Fibroblast of peridontal ligament (primary cell): ENCODE results near the gene UBL5.

Experiments used
- DNase-seq: peaks from one replicate; pipeline ENCODE4 v3.0.0-alpha.2; 2010; ENCODE audit errors: extremely low read depth

Gene UBL5

GRCh38 chr19:9854282-9854846 is 26.6 kb downstream of the UBL5 start:
- no peak for DNase-seq

DNA sequence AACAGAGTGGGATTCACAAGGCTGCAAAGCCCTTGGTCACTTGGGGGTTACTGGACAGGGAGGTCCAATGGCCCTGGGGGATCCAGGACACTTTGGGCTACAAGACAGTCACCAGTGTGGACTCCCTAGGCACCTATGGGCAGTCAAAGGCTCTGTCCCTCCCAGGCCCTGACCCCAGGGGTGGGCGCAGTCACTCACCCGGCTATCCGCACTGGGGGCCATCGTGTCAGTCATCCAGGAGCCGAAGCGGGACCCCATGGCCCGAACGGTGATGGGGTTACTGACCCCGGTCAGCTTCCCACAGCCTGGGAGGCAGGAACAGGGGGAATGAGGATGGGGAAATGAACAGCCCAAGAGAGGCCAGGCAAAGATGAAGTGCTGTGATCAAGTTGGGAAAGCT is 28.9 kb downstream of the UBL5 start:
- DNase-seq = no peak

- no peak for DNase-seq
Measured at GRCh38 chr19:9857076-9857721, 29.5 kb downstream of the UBL5 start.

DNA sequence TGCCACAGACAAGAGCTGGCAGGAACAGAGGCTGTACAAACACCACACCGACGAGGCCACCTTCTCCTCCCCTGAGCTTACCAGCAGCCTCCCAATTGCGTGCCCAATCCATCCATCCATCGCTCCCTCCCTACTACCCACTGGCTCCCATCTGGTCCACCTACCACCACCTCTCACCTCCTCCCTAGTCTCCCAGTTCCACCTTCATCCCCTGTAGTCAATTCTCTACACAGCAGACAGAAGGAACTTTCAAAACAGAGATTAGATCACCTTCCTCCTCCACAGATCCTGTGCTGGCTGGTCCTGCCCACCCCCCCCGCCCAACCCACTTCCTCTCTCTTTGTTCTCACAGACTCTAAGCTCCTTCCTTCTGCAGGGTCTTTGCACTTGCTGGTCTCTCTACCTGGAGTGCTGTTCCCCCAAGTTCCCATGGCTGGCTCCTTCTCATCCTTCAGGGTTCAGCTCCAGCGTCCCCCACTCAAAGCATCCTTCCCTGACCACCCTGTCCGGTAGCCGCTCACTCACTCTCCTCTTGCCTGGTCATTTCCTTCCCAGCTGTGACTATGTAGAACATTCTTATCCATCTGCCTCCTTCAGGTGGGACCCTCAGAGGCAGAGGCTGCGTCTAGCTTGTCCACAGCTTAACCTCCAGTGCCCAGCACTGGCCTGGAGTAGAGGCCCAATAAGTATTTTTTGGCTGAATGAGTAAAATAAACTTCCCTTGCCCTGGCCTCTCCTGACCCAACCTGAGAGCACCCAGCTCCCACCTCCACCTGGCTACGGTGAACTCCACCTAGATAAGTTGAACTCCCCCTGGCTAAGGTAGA is 30.4 kb downstream of the UBL5 start:
- DNase-seq = no peak

- DNase-seq = no peak
Measured at GRCh38 chr19:9858766-9859165, 31.0 kb downstream of the UBL5 start.

DNA sequence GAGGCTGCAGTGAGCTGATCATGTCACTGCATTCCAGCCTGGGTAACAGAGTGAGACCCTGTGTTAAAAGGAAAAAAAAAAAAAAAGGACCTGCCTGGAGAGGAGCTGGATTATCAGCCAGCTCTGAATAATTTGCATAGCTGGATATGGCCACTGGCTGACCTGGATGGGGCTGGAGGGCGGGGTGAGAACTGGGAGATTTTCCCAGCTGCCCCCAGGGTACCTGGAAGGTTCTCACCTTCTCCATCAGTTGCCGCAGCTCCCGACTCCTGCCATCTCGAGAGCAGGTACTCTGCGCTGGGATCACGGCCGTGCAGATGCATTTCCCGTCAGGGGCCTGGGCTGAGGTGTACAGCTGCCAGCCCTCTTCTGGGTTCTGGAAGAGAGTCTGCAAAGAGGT is 32.7 kb downstream of the UBL5 start:
- no peak for DNase-seq

DNA sequence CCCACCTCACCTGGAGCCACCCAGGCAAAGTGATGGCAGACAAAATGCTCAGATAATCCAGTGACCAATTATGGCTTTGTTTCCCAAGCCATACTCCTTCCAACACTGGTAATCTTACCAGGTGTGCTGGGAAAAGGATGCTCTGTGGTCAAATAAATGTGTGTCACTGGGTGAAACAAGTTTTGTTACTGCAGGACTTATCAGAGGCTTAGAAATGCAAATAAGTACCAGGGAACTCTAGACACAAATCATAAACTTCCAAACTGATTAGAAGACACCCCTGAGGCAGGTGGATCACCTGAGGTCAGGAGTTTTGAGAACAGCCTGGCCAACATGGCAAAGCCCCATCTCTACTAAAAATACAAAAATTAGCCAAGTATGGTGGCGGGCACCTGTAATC is 33.8 kb downstream of the UBL5 start:
- no peak for DNase-seq

GRCh38 chr19:9862938-9863337 is 35.2 kb downstream of the UBL5 start:
- DNase-seq = no peak

- DNase-seq = no peak
Measured at GRCh38 chr19:9863759-9864158, 36.0 kb downstream of the UBL5 start.

DNA sequence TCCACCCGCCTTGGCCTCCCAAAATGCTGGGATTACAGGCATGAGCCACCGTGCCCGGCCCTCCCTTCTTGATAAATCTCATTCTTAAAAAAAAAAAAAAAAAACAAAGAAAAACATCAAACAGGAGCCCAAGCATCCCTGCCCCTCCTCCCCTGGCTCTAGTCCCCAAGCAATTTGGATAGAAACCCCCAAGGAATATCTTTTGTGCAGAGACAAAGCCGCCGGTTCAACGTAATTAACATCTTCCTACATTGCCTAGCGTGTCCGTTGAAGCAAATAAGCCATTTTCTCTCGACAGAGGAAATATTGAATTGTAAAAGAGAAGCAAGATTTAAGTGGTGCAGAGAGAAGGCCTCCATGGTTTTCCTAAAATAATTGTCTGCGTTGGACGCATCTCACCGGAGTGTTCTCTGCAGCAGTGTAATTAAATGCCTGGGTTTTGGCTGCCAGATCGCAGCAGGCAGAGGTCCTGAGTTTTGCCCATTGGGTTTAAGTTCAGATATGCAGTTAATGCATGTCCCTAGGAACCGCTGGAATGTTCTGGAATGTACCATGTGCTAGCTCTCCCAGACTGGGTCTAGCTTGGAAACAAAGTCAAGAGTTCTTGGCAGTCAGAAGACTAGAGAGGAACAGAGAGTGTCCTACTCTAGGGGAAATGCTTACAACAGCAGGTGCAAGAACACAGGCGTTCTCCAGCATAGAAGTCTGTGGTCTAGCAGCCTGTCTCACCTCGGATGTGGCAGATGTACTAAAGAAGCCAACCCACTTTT is 38.2 kb downstream of the UBL5 start:
- DNase-seq = peak; percentile 10

GRCh38 chr19:9868983-9869617 is 41.4 kb downstream of the UBL5 start:
- no peak for DNase-seq

GRCh38 chr19:9871626-9872338 is 44.1 kb downstream of the UBL5 start:
- DNase-seq = no peak

GRCh38 chr19:9872618-9873242 is 45.0 kb downstream of the UBL5 start:
- no peak for DNase-seq

DNA sequence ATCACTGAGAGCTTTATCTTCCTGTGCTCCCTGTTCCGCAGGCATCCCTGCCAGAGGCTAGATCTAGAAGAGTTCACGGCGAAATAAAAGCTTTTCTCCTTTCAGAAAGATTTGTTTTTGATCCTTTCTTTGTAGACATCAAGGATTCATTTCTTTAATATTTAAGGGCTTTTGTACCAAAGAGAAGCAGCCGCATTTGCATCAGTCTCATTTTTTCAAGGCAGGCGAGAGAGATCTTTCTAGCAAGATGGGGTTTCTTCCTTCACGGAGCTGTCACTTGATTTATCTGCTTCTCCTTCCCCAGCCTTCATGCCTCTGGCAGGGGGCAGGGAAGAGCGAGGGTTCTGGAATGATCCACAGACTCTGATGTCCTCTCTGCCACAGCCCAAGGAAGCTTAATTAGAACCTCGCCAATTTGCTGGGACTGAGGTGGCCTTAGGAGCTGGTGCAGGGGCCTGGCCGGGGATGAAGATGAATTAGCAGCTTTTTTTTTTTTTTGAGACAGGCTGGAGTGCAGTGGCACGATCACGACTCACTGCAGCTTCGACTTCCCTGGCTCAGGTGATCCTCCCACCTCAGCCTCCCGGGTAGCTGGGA is 47.4 kb downstream of the UBL5 start:
- no peak for DNase-seq

- DNase-seq = no peak
Measured at GRCh38 chr19:9875796-9876195, 48.1 kb downstream of the UBL5 start.

DNA sequence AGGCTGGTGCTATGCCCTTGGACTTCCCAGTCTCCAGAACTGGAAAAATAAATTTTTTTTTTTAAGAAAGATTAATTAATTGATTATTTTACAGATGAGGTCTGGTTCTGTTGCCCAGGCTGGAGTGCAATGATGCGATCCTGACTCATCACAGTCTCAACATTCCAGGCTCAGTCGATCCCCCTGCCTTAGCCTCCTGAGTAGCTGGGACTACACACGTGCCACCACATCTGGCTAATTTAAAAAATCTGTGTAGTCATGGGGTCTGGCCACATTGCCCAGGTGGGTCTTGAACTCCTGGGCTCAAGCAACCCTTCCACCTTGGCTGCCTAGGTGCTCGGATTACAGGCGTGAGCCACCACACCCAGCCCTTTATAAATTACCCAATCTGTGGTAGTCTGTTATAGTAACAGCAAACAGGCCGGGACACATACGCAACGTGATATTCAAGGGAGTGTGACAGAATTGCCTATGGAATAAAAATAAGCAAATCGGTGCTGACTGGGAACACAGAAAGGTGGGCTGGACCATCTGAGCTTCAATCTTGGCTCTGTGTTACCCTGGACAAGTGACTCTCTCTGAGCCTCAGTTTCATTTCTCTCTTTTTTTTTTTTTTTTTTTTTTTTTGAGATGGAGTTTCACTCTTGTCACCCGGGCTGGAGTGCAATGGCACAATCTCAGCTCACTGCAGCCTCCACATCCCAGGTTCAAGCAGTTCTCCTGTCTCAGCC is 50.2 kb downstream of the UBL5 start:
- peak; percentile 15 for DNase-seq

DNA sequence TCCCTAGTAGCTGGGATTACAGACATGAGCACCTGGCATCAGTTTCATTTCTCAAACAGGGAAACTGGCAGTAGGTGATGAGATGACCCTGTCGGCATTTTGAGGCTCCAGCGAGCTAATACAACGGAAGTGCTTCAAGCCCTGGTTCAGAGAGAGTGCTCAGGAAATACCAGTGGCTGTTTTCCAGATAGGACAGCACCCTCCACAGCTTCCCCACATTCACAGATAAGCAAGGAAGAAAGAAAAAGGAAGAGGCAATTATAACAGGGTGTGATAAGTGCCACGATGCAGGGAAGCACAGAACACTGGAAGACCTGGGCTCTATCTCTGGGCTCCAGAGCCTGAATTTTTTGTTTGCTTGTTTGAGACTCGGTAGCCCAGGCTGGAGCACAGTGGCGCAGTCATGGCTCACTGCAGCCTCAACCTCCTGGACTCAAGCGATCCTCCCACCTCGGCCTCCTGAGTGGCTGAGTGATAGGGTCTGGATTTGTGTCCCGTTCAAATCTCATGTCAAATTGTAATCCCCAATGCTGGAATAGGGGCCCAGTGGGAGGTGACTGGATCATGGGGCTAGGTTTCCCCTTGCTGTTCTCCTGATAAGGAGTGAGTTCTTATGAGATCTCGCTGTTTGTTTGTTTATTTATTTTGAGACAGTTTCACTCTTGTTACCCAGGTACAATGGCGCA is 50.9 kb downstream of the UBL5 start:
- DNase-seq = no peak
